Right atrium auricular region (tissue), 2 donors: Measurements from ENCODE around the gene PLCH2. TPM values are rescaled to one million over a fixed set of nuclear protein-coding genes. Genes with fewer than 3 reads are reported as not detected.

ENCODE experiments used
- DNase-seq: peaks from one replicate; pipeline ENCODE4 v3.0.0-alpha.2; 2019; ENCODE audit warnings: low spot score
- H3K27ac ChIP-seq, 2 donors: fragments of 200-600 bp; sonication (generic); 1 replicate in 1 of 2; 2 replicates in 1 of 2; pipeline ENCODE4 v1.5.1; 2016 to 2019
- H3K27me3 ChIP-seq, 2 donors: fragments of 200-600 bp; sonication (generic); one replicate each; pipeline versions ENCODE4 v1.5.1 to v1.6.0; 2017 to 2019
- H3K36me3 ChIP-seq: fragments of 200-600 bp; sonication (generic); one replicate; pipeline ENCODE4 v1.5.1; 2016
- H3K4me1 ChIP-seq, 2 donors: fragments of 200-600 bp; sonication (generic); one replicate each; pipeline versions ENCODE4 v1.5.1 to v1.6.0; 2017 to 2019
- H3K4me3 ChIP-seq, 2 donors: fragments of 200-600 bp; sonication (generic); 1 replicate in 1 of 2; 2 replicates in 1 of 2; pipeline ENCODE4 v1.5.1; 2017 to 2019; ENCODE audit warnings: mild to moderate bottlenecking in 1 of 2, moderate library complexity in 1 of 2
- H3K9me3 ChIP-seq, 2 donors: fragments of 200-600 bp; sonication (generic); one replicate each; pipeline ENCODE4 v1.5.1; 2019
- CTCF ChIP-seq, 2 donors: fragments of 200-600 bp; sonication (generic); IDR thresholded peaks; one replicate each; pipeline ENCODE4 v1.5.1; 2019; ENCODE audit warnings: antibody characterized with exemption in 2 of 2
- total RNA-seq, 2 donors: library from RNA; depleted of rRNA; stranded (reverse); fragments of >200 nt; gene quantifications; one replicate each; pipeline ENCODE4 v1.1.0, GENCODE V29; 2016

Gene PLCH2
- total RNA-seq, 2 donors from 2014 or later: 0.12 TPM; not detected in 1

GRCh38 chr1:2539312-2539907, 63.3 kb downstream of the PLCH2 start:
- no peak overlapping the region for H3K27ac ChIP-seq
- no peak for DNase-seq
- no peaks in the 10 kb centered on the region for H3K27me3 ChIP-seq
- no peaks in the 10 kb centered on the region for H3K36me3 ChIP-seq
- H3K9me3 ChIP-seq: no peaks in the 10 kb centered on the region
- peaks cover 0 to 29% of the 10 kb centered on the region in 2 donors for H3K4me1 ChIP-seq
- no peak overlapping the region for H3K4me3 ChIP-seq
- no peak for TF ChIP-seq CTCF (IDR thresholded peaks at IDR 0.05)

GRCh38 chr1:2540816-2541492, 64.9 kb downstream of the PLCH2 start:
- no peaks in the 10 kb centered on the region for H3K27me3 ChIP-seq
- H3K36me3 ChIP-seq: no peaks in the 10 kb centered on the region
- H3K9me3 ChIP-seq: no peaks in the 10 kb centered on the region
- H3K4me1 ChIP-seq: peaks cover 0 to 37% of the 10 kb centered on the region in 2 donors
- H3K27ac ChIP-seq: no peak overlapping the region
- no peak for DNase-seq
- no peak for TF ChIP-seq CTCF (IDR thresholded peaks at IDR 0.05)
- no peak overlapping the region for H3K4me3 ChIP-seq

- Histone ChIP-seq H3K27me3 (no peaks in the 10 kb centered on the region), H3K36me3 (no peaks in the 10 kb centered on the region), H3K4me1 (peaks cover 0 to 45% of the 10 kb centered on the region in 2 donors), H3K9me3 (no peaks in the 10 kb centered on the region), H3K4me3 (no peak overlapping the region), H3K27ac (no peak overlapping the region)
- TF ChIP-seq CTCF (IDR thresholded peaks at IDR 0.05): no peak
- no peak for DNase-seq
Observed at GRCh38 chr1:2541619-2542245, 65.6 kb downstream of the PLCH2 start.

- no peaks in the 10 kb centered on the region for H3K27me3 ChIP-seq
Observed at GRCh38 chr1:2542246-2542915, 66.3 kb downstream of the PLCH2 start.

More at GRCh38 chr1:2542246-2542915, 66.3 kb downstream of the PLCH2 start:
- DNase-seq: no peak
- no peaks in the 10 kb centered on the region for H3K9me3 ChIP-seq
- no peak for TF ChIP-seq CTCF (IDR thresholded peaks at IDR 0.05)
- H3K36me3 ChIP-seq: no peaks in the 10 kb centered on the region
- no peak overlapping the region for H3K4me3 ChIP-seq
- no peak overlapping the region for H3K27ac ChIP-seq
- peaks cover 0 to 51% of the 10 kb centered on the region in 2 donors for H3K4me1 ChIP-seq
